Astrocyte (in vitro differentiated cells and primary cell): ENCODE results near the gene FAM181B. TPM values are rescaled to one million over a fixed set of nuclear protein-coding genes. Genes with fewer than 3 reads are reported as not detected.
A peak's percentile ranks its signal among the peaks of the same experiment; 100 is the strongest.

Experiments
- DNase-seq: peaks from one replicate; pipeline ENCODE4 v3.0.0-alpha.2; 2010; ENCODE audit warnings: low read depth
- FAIRE-seq: peaks from 2 replicates; lab custom pipeline; 2011; peaks lifted over from hg19 to GRCh38; lab: Jason Lieb, UNC
- H2AFZ ChIP-seq: 2 replicates; pipeline ENCODE4 v1.6.0; 2012; ENCODE audit warnings: low read depth, low read length, inconsistent platforms
- H3K27ac ChIP-seq: 2 replicates; pipeline ENCODE4 v1.5.1; 2011; ENCODE audit warnings: low read depth, low read length, inconsistent platforms
- H3K27me3 ChIP-seq: 2 replicates; pipeline ENCODE4 v1.6.0; 2011; ENCODE audit warnings: low read length, inconsistent platforms; ENCODE audit not compliant: insufficient read depth
- H3K36me3 ChIP-seq: 2 replicates; pipeline ENCODE4 v1.5.1; 2011; ENCODE audit warnings: low read length, inconsistent platforms; ENCODE audit not compliant: insufficient read depth
- H3K4me1 ChIP-seq: 2 replicates; pipeline ENCODE4 v1.5.1; 2011; ENCODE audit warnings: low read length, inconsistent platforms; ENCODE audit not compliant: insufficient read depth
- H3K4me2 ChIP-seq: 2 replicates; pipeline ENCODE4 v1.6.0; 2012; ENCODE audit warnings: low read length, inconsistent platforms
- H3K4me3 ChIP-seq: 2 replicates; pipeline ENCODE4 v1.5.1; 2011; ENCODE audit warnings: low read depth, mild to moderate bottlenecking, low read length, inconsistent platforms; ENCODE audit not compliant: insufficient read depth
- H3K79me2 ChIP-seq: 2 replicates; pipeline ENCODE4 v1.6.0; 2012; ENCODE audit warnings: mild to moderate bottlenecking, low read length, inconsistent platforms; ENCODE audit not compliant: insufficient read depth
- H3K9ac ChIP-seq: 2 replicates; pipeline ENCODE4 v1.6.0; 2012; ENCODE audit warnings: mild to moderate bottlenecking, low read length, inconsistent platforms
- H3K9me3 ChIP-seq: 2 replicates; pipeline ENCODE4 v1.5.1; 2012; ENCODE audit warnings: low read depth, mild to moderate bottlenecking, low read length, inconsistent platforms; ENCODE audit not compliant: insufficient read depth
- H4K20me1 ChIP-seq: 2 replicates; pipeline ENCODE4 v1.6.0; 2012; ENCODE audit warnings: low read length, inconsistent platforms; ENCODE audit not compliant: insufficient read depth
- H3K27ac Mint-ChIP-seq: one replicate; pipeline ENCODE4 v1.8.0; 2021; ENCODE audit warnings: mild to moderate bottlenecking, mixed read lengths; ENCODE audit not compliant: unreplicated experiment
- H3K27me3 Mint-ChIP-seq: one replicate; pipeline ENCODE4 v1.8.0; 2021; ENCODE audit warnings: low read depth, mixed read lengths; ENCODE audit not compliant: unreplicated experiment
- H3K36me3 Mint-ChIP-seq: one replicate; pipeline ENCODE4 v1.8.0; 2021; ENCODE audit warnings: low read depth, mixed read lengths; ENCODE audit not compliant: unreplicated experiment
- H3K4me1 Mint-ChIP-seq: one replicate; pipeline ENCODE4 v1.8.0; 2021; ENCODE audit warnings: low read depth, mixed read lengths; ENCODE audit not compliant: unreplicated experiment
- H3K4me3 Mint-ChIP-seq: one replicate; pipeline ENCODE4 v1.8.0; 2021; ENCODE audit warnings: mild to moderate bottlenecking, moderate library complexity, mixed read lengths; ENCODE audit not compliant: unreplicated experiment
- H3K9me3 Mint-ChIP-seq: one replicate; pipeline ENCODE4 v1.8.0; 2021; ENCODE audit warnings: mild to moderate bottlenecking, mixed read lengths; ENCODE audit not compliant: unreplicated experiment
- EZH2 ChIP-seq: IDR thresholded peaks from 2 replicates; pipeline ENCODE4 v1.6.1; 2012; ENCODE audit warnings: mild to moderate bottlenecking, low read length, inconsistent platforms; ENCODE audit not compliant: insufficient read depth
- total RNA-seq: library from RNA; stranded (reverse); gene quantifications from 2 replicates; pipeline ENCODE4 v1.2.1, GENCODE V29; 2021
- TF ChIP-seq, protein P1 (sequence below): IDR thresholded peaks from 2 replicates; pipeline ENCODE4 v1.5.1; 2011; ENCODE audit warnings: low read depth, mild to moderate bottlenecking, inconsistent platforms, low read length, moderate library complexity; ENCODE audit not compliant: insufficient read depth

The FAM181B gene
- total RNA-seq, 1 donor from 2014 or later: 0.11 TPM

- Histone ChIP-seq H2AFZ (no peak overlapping the region), H3K4me3 (no peak overlapping the region), H4K20me1 (no peaks in the 10 kb centered on the region), H3K27me3 (peaks cover 4% of the 10 kb centered on the region), H3K9ac (no peak overlapping the region), H3K4me2 (no peak overlapping the region), H3K27ac (no peak overlapping the region), H3K36me3 (no peaks in the 10 kb centered on the region), H3K4me1 (no peaks in the 10 kb centered on the region), H3K79me2 (no peaks in the 10 kb centered on the region), H3K9me3 (no peaks in the 10 kb centered on the region)
- H3K27ac Mint-ChIP-seq: no peak overlapping the region
- H3K4me3 Mint-ChIP-seq: no peak overlapping the region
- no peaks in the 10 kb centered on the region for H3K4me1 Mint-ChIP-seq
- H3K36me3 Mint-ChIP-seq: no peaks in the 10 kb centered on the region
- FAIRE-seq: no peak
- no peaks in the 10 kb centered on the region for H3K27me3 Mint-ChIP-seq
- TF ChIP-seq, protein P1, sequence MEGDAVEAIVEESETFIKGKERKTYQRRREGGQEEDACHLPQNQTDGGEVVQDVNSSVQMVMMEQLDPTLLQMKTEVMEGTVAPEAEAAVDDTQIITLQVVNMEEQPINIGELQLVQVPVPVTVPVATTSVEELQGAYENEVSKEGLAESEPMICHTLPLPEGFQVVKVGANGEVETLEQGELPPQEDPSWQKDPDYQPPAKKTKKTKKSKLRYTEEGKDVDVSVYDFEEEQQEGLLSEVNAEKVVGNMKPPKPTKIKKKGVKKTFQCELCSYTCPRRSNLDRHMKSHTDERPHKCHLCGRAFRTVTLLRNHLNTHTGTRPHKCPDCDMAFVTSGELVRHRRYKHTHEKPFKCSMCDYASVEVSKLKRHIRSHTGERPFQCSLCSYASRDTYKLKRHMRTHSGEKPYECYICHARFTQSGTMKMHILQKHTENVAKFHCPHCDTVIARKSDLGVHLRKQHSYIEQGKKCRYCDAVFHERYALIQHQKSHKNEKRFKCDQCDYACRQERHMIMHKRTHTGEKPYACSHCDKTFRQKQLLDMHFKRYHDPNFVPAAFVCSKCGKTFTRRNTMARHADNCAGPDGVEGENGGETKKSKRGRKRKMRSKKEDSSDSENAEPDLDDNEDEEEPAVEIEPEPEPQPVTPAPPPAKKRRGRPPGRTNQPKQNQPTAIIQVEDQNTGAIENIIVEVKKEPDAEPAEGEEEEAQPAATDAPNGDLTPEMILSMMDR: no peak
- no peak for TF ChIP-seq EZH2
- H3K9me3 Mint-ChIP-seq: peaks cover 2% of the 10 kb centered on the region
- DNase-seq: no peak
Measured at GRCh38 chr11:82752801-82753200, 19.1 kb upstream of the FAM181B start.

DNA sequence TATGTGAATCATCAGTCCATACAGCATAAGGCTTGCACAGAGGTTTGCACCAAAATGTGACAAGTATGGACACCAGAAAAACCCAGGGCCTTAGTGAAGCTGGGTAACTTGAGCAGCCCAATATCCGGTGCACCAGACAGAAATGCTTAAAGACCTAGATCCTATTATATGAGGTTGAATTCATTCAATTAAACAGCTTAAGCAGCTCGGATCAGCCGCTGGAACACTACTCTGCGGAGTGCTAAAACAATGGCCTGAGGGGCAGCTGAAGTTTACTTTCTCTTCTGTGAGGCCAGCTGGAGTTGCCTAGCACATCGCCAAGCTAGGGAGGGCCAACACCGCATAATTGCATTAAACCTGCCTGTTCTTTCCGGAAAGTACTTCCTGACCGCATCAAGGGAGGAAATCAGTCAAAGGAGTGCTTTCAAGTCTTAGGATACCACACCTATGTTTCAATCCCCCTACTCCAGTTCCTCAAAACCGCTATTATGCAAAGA lies 17.0 kb upstream of the FAM181B start:
- TF ChIP-seq, protein P1: no peak
- TF ChIP-seq EZH2: no peak
- H3K4me1 ChIP-seq: no peaks in the 10 kb centered on the region
- peak overlapping the region; percentile 49 for H3K4me2 ChIP-seq
- H3K36me3 Mint-ChIP-seq: no peaks in the 10 kb centered on the region
- no peaks in the 10 kb centered on the region for H3K27me3 Mint-ChIP-seq
- no peaks in the 10 kb centered on the region for H3K4me1 Mint-ChIP-seq
- no peak overlapping the region for H3K4me3 ChIP-seq
- peak overlapping the region; percentile 5 for H2AFZ ChIP-seq
- no peak for DNase-seq
- no peak overlapping the region for H3K4me3 Mint-ChIP-seq
- H3K9me3 Mint-ChIP-seq: peaks cover 2% of the 10 kb centered on the region
- no peaks in the 10 kb centered on the region for H4K20me1 ChIP-seq
- no peaks in the 10 kb centered on the region for H3K9me3 ChIP-seq
- H3K79me2 ChIP-seq: no peaks in the 10 kb centered on the region
- H3K36me3 ChIP-seq: no peaks in the 10 kb centered on the region
- no peak overlapping the region for H3K27ac ChIP-seq
- H3K9ac ChIP-seq: no peak overlapping the region
- H3K27me3 ChIP-seq: peaks cover 4% of the 10 kb centered on the region
- H3K27ac Mint-ChIP-seq: no peak overlapping the region
- no peak for FAIRE-seq

GRCh38 chr11:82747471-82747870 lies 13.8 kb upstream of the FAM181B start:
- no peak overlapping the region for H3K4me3 Mint-ChIP-seq
- DNase-seq: no peak
- H3K36me3 Mint-ChIP-seq: no peaks in the 10 kb centered on the region
- Histone ChIP-seq H3K9ac (no peak overlapping the region), H4K20me1 (no peaks in the 10 kb centered on the region), H2AFZ (no peak overlapping the region), H3K79me2 (no peaks in the 10 kb centered on the region), H3K4me2 (no peak overlapping the region), H3K36me3 (no peaks in the 10 kb centered on the region), H3K4me1 (no peaks in the 10 kb centered on the region), H3K9me3 (no peaks in the 10 kb centered on the region), H3K27ac (no peak overlapping the region), H3K4me3 (no peak overlapping the region), H3K27me3 (no peaks in the 10 kb centered on the region)
- H3K27ac Mint-ChIP-seq: no peak overlapping the region
- no peak for FAIRE-seq
- H3K9me3 Mint-ChIP-seq: peaks cover 4% of the 10 kb centered on the region
- TF ChIP-seq, protein P1: no peak
- no peak for TF ChIP-seq EZH2
- no peaks in the 10 kb centered on the region for H3K4me1 Mint-ChIP-seq
- no peaks in the 10 kb centered on the region for H3K27me3 Mint-ChIP-seq
